Right lobe of liver (tissue), 4 donors: ENCODE data around the gene INS.

Source experiments
- POLR2A ChIP-seq: fragments of 450-650 bp; IDR thresholded peaks from one replicate; pipeline ENCODE4 v1.6.1; 2017; ENCODE audit warnings: antibody characterized with exemption, mild to moderate bottlenecking
- TF ChIP-seq, protein P1 (sequence below), 4 donors: fragments of 200-600 bp in 3 of 4; fragments of 450-650 bp in 1 of 4; IDR thresholded peaks; one replicate each; pipeline versions ENCODE4 v1.5.1 to v1.8.0; 2016 to 2022; ENCODE audit warnings: antibody characterized with exemption in 4 of 4, mild to moderate bottlenecking in 2 of 4
- donor health status: DM: no; HTN: no; CAD: no.
- donor health status: DM: no; HTN: no; CAD: no.
- donor health status: DM: no; HTN: yes; CAD: no.

DNA sequence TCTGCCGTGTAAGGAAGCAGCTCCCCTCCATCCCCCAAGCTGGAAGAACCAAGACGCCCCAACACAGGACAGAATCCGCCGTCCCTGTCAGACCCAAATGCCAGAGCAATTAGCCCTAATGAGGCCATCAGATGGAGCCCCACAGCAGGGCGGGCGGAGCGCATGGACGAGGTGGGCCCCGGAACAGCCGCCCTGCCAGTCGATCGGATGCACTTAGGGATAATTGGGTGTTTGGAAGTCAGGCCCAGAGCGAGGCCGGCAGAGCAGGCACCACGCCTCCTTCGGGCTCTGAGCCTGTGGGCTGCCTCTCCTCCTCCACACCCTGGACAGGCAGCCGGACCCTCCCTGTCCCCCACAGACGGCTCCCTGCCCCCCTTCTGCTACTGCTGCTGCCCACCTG lies 16.1 kb upstream of the INS start:
- no peak for TF ChIP-seq POLR2A
- TF ChIP-seq, protein P1, sequence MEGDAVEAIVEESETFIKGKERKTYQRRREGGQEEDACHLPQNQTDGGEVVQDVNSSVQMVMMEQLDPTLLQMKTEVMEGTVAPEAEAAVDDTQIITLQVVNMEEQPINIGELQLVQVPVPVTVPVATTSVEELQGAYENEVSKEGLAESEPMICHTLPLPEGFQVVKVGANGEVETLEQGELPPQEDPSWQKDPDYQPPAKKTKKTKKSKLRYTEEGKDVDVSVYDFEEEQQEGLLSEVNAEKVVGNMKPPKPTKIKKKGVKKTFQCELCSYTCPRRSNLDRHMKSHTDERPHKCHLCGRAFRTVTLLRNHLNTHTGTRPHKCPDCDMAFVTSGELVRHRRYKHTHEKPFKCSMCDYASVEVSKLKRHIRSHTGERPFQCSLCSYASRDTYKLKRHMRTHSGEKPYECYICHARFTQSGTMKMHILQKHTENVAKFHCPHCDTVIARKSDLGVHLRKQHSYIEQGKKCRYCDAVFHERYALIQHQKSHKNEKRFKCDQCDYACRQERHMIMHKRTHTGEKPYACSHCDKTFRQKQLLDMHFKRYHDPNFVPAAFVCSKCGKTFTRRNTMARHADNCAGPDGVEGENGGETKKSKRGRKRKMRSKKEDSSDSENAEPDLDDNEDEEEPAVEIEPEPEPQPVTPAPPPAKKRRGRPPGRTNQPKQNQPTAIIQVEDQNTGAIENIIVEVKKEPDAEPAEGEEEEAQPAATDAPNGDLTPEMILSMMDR (IDR thresholded peaks at IDR 0.05) = no peak
